Measurements from ENCODE around the gene ARHGAP26.

- no peak for TF ChIP-seq CTCF (IDR thresholded peaks at IDR 0.05; ENCODE audit: low read depth, low read length, poor library complexity, severe bottlenecking)
- no peak for TF ChIP-seq EZH2phosphoT487 (IDR thresholded peaks at IDR 0.05; ENCODE audit: borderline replicate concordance, low read length)
Observed at GRCh38 chr5:143076377-143076776, 306.2 kb downstream of the ARHGAP26 start.

Data from DOHH2 (cell line).